LNCaP clone FGC (cell line): ENCODE measurements around the gene AVP.

ENCODE experiments used
- DNase-seq: peaks from one replicate; pipeline ENCODE4 v3.0.0-alpha.2; 2011; ENCODE audit warnings: low read depth
- H3K4me3 ChIP-seq: 2 replicates; pipeline ENCODE4 v1.5.1; 2011; ENCODE audit warnings: mild to moderate bottlenecking, low read depth, low read length, control low read depth
- TF ChIP-seq, protein P1 (sequence below): IDR thresholded peaks from 2 replicates; pipeline ENCODE4 v1.5.1; 2012; ENCODE audit warnings: mild to moderate bottlenecking; ENCODE audit not compliant: control insufficient read depth, insufficient read depth; ENCODE audit errors: extremely low read depth

Gene AVP

DNA sequence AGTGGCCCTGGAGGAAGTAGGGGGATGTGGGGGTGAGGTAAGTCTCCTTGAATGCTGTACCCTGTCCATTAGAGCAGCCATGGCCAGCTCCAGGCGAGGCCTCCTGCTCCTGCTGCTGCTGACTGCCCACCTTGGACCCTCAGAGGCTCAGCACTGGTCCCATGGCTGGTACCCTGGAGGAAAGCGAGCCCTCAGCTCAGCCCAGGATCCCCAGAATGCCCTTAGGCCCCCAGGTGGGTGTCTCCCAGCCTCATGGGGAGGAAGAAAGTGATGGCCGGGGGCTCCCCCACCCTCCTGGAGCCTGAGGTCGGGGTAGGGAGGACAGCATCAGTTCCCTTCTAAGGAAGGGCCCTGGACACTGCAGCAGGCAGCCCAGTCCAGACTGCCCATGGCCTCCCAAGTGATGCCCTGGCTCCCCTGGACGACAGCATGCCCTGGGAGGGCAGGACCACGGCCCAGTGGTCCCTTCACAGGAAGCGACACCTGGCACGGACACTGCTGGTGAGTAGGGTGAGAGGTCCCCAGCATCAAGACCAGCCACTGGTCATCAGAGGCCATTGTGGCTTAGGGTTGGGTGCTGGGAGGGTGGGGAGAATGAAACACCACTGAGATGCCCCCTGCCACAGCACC, 40.1 kb downstream of the AVP start:
- no peak for DNase-seq
- no peak overlapping the region for H3K4me3 ChIP-seq
- TF ChIP-seq, protein P1, sequence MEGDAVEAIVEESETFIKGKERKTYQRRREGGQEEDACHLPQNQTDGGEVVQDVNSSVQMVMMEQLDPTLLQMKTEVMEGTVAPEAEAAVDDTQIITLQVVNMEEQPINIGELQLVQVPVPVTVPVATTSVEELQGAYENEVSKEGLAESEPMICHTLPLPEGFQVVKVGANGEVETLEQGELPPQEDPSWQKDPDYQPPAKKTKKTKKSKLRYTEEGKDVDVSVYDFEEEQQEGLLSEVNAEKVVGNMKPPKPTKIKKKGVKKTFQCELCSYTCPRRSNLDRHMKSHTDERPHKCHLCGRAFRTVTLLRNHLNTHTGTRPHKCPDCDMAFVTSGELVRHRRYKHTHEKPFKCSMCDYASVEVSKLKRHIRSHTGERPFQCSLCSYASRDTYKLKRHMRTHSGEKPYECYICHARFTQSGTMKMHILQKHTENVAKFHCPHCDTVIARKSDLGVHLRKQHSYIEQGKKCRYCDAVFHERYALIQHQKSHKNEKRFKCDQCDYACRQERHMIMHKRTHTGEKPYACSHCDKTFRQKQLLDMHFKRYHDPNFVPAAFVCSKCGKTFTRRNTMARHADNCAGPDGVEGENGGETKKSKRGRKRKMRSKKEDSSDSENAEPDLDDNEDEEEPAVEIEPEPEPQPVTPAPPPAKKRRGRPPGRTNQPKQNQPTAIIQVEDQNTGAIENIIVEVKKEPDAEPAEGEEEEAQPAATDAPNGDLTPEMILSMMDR: no peak

DNA sequence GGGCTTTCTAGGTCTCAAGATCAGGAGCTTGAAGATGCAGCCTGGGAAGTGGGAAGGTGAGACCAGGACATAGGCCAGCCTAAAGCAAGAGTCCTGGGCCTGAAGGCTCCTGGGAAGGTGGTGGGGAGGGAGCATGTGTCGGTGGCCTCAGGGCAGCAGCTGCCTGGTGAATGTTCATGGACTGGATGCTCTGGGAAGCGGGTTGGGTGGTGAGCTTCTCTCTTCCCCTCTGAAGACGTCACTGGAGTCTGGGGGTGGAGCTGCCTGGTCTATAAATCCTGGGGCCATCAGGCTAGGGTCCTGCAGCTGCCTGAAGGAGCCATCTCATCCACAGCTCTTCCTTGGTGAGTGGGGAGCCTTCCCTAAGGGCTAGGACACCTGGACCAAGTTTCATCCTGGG, 41.2 kb downstream of the AVP start, which contains the start of gene GNRH2:
Gene GNRH2, plus strand, starts transcription at position 301 of the 400 bp plus-strand sequence. CDS start 793 bp downstream, outside the sequence.
- TF ChIP-seq, protein P1: no peak
- no peak for DNase-seq
- H3K4me3 ChIP-seq: no peak within 1 kb of the TSS

- no peak for DNase-seq
- no peak overlapping the region for H3K4me3 ChIP-seq
- TF ChIP-seq, protein P1: no peak
These were observed 41.9 kb downstream of the AVP start for GRCh38 chr20:3042625-3043024.

GRCh38 chr20:3041854-3042409, 42.6 kb downstream of the AVP start:
- H3K4me3 ChIP-seq: peak overlapping the region; percentile 49
- DNase-seq: no peak

DNA sequence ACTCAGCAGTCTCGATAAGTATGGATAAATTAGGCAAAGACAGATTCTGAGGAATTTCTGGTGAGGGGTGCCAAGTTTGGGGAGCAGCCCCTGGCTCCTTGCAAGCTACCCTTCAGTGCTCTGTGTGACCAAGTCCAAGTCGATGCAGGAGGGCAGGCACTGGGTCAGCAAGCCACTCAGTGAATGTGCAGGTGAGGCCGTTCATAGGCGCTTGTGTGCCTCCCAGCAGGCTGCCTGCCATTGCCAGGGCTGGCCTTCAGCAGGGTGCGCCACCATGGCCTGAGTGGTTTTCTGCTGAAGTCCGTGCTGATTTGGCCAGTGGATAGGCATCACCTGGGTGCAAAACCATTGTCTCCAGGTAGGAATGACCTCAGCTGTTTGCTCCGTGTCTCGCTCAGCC, 44.4 kb downstream of the AVP start:
- H3K4me3 ChIP-seq: no peak overlapping the region
- no peak for DNase-seq
- TF ChIP-seq, protein P1: no peak

More at GRCh38 chr20:3041854-3042409, 42.6 kb downstream of the AVP start:
- TF ChIP-seq, protein P1: no peak

DNA sequence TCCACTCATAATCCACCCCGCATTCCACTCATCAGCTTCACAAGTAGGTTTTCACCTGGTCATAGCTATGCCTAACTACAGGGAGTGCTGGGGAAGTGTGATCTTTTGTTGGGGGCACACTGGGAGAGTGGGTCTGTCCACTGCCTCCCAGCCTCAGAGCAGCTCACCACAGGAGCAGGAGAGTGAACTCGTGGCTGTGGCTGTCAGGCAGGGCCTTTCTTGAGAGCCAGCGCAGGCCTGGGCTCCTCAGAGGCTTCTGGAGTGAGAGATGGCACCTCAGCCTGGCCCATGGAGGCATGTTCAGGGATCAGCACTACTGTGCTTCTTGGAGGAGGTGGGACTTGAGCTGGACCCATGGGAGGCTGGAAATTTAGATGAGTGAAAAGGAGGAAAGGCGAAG, 45.1 kb downstream of the AVP start:
- DNase-seq: no peak
- TF ChIP-seq, protein P1: no peak
- no peak overlapping the region for H3K4me3 ChIP-seq

- H3K4me3 ChIP-seq: no peak overlapping the region
These were observed 46.1 kb downstream of the AVP start for GRCh38 chr20:3038454-3038853.

More at GRCh38 chr20:3038454-3038853, 46.1 kb downstream of the AVP start:
- no peak for DNase-seq
- TF ChIP-seq, protein P1: no peak
